ENCODE measurements around the gene CD99L2. TPM values are rescaled to one million over a fixed set of nuclear protein-coding genes. Genes with fewer than 3 reads are reported as not detected.

CD99L2 gene
- total and polyA plus RNA-seq, 12 donors: 20.0 to 102 (median 55.4) TPM

DNA sequence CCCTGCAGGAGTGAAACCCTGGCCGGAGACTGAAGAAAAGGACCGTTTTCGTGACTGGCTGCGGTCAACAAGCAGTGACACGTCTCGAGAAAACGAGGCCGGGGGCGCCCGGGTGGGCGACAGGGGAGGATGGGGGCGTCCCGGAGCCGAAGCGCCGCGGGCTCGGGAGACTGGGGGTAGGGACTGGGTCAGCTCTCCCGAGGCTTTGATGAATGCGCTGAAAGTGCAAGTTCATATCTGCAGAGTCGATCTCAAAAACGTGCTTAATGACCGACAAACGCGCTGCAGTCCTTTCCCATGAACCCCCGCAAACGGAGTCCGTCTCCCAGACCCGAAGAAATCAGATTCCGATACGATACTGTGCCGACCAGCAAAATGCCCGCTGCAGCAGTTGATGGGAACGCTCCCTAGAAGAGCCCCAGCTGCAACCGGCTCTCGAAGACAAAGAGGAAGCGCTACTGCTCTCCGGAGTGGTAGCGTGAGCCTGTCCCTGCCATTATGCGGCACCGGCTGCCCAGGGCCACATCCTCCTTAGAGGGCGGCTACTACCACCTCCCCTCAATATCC is 806 bp upstream of the CD99L2 start:
- intact Hi-C loops (cut with DNase I): no loop called here
- 1 to 41% (median 31%) methylated on average over 20 to 42 of the region's 42 CpGs; no CpG with 5 or more reads in 1 of the 4 donors for WGBS, 4 donors
- Histone ChIP-seq H3K4me1 (replicated peaks in 1 of 2) (peaks cover 0 to 5% of the 10 kb centered on the region in 2 donors), H3K9me3 (replicated peaks in 1 of 3) (no peaks in the 10 kb centered on the region), H3K4me3 (peak overlapping the region in 3 of 4 donors; percentile 25 to 72 (median 47)), H3K27me3 (no peaks in the 10 kb centered on the region), H3K36me3 (replicated peaks in 1 of 2) (no peaks in the 10 kb centered on the region), H3K27ac (peak overlapping the region in 4 of 5 donors; percentile 37 to 82 (median 62))
- peak; percentile 28 to 58 (median 45) for DNase-seq
- TF ChIP-seq, protein P1, sequence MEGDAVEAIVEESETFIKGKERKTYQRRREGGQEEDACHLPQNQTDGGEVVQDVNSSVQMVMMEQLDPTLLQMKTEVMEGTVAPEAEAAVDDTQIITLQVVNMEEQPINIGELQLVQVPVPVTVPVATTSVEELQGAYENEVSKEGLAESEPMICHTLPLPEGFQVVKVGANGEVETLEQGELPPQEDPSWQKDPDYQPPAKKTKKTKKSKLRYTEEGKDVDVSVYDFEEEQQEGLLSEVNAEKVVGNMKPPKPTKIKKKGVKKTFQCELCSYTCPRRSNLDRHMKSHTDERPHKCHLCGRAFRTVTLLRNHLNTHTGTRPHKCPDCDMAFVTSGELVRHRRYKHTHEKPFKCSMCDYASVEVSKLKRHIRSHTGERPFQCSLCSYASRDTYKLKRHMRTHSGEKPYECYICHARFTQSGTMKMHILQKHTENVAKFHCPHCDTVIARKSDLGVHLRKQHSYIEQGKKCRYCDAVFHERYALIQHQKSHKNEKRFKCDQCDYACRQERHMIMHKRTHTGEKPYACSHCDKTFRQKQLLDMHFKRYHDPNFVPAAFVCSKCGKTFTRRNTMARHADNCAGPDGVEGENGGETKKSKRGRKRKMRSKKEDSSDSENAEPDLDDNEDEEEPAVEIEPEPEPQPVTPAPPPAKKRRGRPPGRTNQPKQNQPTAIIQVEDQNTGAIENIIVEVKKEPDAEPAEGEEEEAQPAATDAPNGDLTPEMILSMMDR (IDR thresholded peaks at IDR 0.05): no peak
- TF ChIP-seq POLR2A (IDR thresholded peaks at IDR 0.05): peak in 1 of 2 donors; percentile 30

DNA sequence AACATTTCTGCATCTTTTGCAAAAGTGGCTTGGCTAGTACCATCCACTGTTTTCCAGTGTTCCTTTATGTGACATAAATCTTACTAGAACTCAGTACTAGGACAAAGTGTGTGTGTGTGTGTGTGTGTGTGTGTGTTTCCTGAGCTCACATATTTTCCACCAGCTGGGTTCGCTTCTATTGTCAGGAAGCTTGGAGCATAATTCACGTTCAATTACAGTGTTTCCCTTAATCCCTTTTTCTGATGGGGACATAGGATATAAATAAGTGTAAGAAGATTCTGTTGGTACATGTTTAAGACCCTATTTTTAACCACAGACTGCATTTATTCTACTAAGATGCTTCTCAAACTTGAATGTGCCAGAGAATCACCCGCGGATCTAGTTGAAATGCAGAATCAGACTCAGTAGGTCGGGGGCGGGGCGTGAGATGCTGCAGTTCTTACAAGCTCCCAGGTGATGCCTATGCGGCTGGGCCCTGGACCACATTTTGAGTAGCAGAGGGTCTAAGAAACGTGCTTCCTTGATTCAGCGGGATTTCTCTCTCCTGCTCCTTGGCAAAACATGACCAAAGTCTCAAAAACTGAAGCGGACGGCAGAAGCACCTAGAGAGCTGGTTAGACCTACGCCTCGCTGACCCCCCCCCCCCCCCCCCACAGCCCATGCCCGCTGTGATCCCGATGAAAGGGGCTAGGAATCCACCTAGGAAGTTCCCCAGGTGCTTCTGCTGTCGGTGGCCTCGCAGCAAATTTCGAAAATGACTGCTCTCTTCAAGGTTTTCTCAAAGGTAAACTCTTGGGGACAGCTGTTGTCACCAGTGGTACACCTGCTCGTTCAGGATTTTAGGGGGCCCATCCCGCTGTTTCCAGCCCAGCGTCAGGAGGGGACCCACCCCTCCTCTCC is 797 bp downstream of the CD99L2 start:
- Histone ChIP-seq H3K27ac (peak overlapping the region in 2 of 5 donors; percentile 72 to 82), H3K4me1 (replicated peaks in 1 of 2) (peaks cover 0 to 5% of the 10 kb centered on the region in 2 donors), H3K36me3 (replicated peaks in 1 of 2) (no peaks in the 10 kb centered on the region), H3K27me3 (no peaks in the 10 kb centered on the region), H3K4me3 (peak overlapping the region in 3 of 4 donors; percentile 47 to 72 (median 68)), H3K9me3 (replicated peaks in 1 of 3) (no peaks in the 10 kb centered on the region)
- intact Hi-C loops (cut with DNase I): no loop called here
- 2 to 33% (median 20%) methylated on average over 4 to 22 of the region's 22 CpGs for WGBS, 4 donors
- TF ChIP-seq POLR2A (IDR thresholded peaks at IDR 0.05): no peak
- TF ChIP-seq, protein P1 (IDR thresholded peaks at IDR 0.05): no peak
- DNase-seq: peak in 5 of 7 donors; percentile 9 to 53 (median 21)

DNA sequence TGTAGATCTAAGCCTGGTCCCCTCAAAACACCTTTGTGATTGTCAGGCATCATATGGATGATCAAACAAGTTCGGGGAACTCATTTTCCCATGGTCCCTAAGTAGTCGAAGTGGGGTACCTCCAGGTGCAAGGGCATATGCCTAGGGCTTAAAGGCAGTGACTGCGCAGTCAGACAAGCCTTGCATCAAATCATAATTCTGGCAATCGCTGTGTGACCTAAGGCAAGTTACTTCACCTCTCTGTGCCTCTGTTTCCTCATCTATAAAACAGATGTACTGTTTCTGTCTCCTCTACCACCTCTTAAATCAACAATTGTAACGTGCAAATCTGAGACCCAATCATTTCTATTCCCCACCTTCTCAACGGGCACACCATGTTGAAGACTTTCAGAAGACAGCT is 1.8 kb downstream of the CD99L2 start:
- H3K27ac ChIP-seq: no peak overlapping the region
- TF ChIP-seq POLR2A (IDR thresholded peaks at IDR 0.05): no peak
- TF ChIP-seq, protein P1 (IDR thresholded peaks at IDR 0.05): no peak
- no peaks in the 10 kb centered on the region for H3K27me3 ChIP-seq
- 82 to 95% (median 85%) methylated on average over 5 to 6 of the region's 6 CpGs for WGBS, 4 donors
- no peak overlapping the region for H3K4me3 ChIP-seq
- intact Hi-C loops (cut with DNase I): no loop called here
- H3K36me3 ChIP-seq (replicated peaks in 1 of 2): no peaks in the 10 kb centered on the region
- peaks cover 0 to 5% of the 10 kb centered on the region in 2 donors for H3K4me1 ChIP-seq (replicated peaks in 1 of 2)
- DNase-seq: no peak
- H3K9me3 ChIP-seq (replicated peaks in 1 of 3): no peaks in the 10 kb centered on the region

DNA sequence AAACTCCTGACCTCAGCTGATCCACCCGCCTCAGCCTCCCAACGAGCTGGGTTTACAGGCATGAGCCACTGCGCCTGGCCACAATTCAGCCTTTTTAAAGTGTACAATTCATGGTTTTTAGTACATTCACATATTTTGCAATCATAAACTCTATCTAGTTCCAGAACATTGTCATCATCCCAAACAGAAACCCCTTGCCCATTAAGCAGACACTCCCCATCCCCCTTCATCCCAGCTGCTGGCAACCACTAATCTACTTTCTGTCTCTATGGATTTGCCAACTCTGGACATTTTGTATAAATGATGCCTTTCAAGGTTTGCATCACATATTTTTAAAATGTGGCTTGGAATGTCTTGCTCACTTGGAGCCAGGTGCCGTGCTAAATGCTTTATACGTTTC is 4.5 kb downstream of the CD99L2 start:
- TF ChIP-seq, protein P1 (IDR thresholded peaks at IDR 0.05): no peak
- no peak for TF ChIP-seq POLR2A (IDR thresholded peaks at IDR 0.05)
- H3K4me1 ChIP-seq (replicated peaks in 1 of 2): peaks cover 0 to 5% of the 10 kb centered on the region in 2 donors
- DNase-seq: no peak
- no peaks in the 10 kb centered on the region for H3K9me3 ChIP-seq (replicated peaks in 1 of 3)
- no peak overlapping the region for H3K4me3 ChIP-seq
- no peaks in the 10 kb centered on the region for H3K36me3 ChIP-seq (replicated peaks in 1 of 2)
- no peaks in the 10 kb centered on the region for H3K27me3 ChIP-seq
- H3K27ac ChIP-seq: no peak overlapping the region
- intact Hi-C loops (cut with DNase I): no loop called here
- 80 to 100% (median 92%) methylated on average over 3 to 5 of the region's 5 CpGs for WGBS, 4 donors

Measured in adrenal gland (tissue), 12 donors.